Measurements from ENCODE around the gene AFAP1L2.

The AFAP1L2 gene

GRCh38 chr10:114412907-114413797 lies 8.8 kb upstream of the AFAP1L2 start:
- DNase-seq, result no peak

- no peak for DNase-seq
These were observed 4.7 kb upstream of the AFAP1L2 start for GRCh38 chr10:114408968-114409444.

- no peak for DNase-seq
These were observed 4.0 kb upstream of the AFAP1L2 start for GRCh38 chr10:114408112-114408967.

- no peak for DNase-seq
These were observed 2.2 kb upstream of the AFAP1L2 start for GRCh38 chr10:114406455-114406854.

- no peak for DNase-seq
These were observed 679 bp upstream of the AFAP1L2 start for GRCh38 chr10:114405011-114405350.

- no peak for DNase-seq
These were observed 651 bp downstream of the AFAP1L2 start for GRCh38 chr10:114403541-114404161.

GRCh38 chr10:114402871-114403540 lies 1.3 kb downstream of the AFAP1L2 start:
- DNase-seq, result no peak

GRCh38 chr10:114402233-114402632 lies 2.1 kb downstream of the AFAP1L2 start:
- DNase-seq, result no peak

GRCh38 chr10:114401195-114401791 lies 3.0 kb downstream of the AFAP1L2 start:
- no peak for DNase-seq

- no peak for DNase-seq
These were observed 4.2 kb downstream of the AFAP1L2 start for GRCh38 chr10:114400091-114400490.

- no peak for DNase-seq
These were observed 4.7 kb downstream of the AFAP1L2 start for GRCh38 chr10:114399576-114399975.

- DNase-seq, result no peak
These were observed 5.5 kb downstream of the AFAP1L2 start for GRCh38 chr10:114398587-114399331.

GRCh38 chr10:114397651-114398145 lies 6.6 kb downstream of the AFAP1L2 start:
- DNase-seq, result no peak

- DNase-seq, result no peak
These were observed 7.8 kb downstream of the AFAP1L2 start for GRCh38 chr10:114396464-114396863.

GRCh38 chr10:114395366-114396022 lies 8.8 kb downstream of the AFAP1L2 start:
- DNase-seq, result no peak

GRCh38 chr10:114394531-114394930 lies 9.8 kb downstream of the AFAP1L2 start:
- no peak for DNase-seq

- DNase-seq, result no peak
These were observed 10.4 kb downstream of the AFAP1L2 start for GRCh38 chr10:114393886-114394285.

- no peak for DNase-seq
These were observed 10.8 kb downstream of the AFAP1L2 start for GRCh38 chr10:114393482-114393881.

GRCh38 chr10:114392112-114392835 lies 12.0 kb downstream of the AFAP1L2 start:
- no peak for DNase-seq

- DNase-seq, result no peak
These were observed 12.7 kb downstream of the AFAP1L2 start for GRCh38 chr10:114391599-114391998.

All from NCI-H1694 (cell line).